RWPE2 (cell line): ENCODE results near the gene ABCA7.

Experiments used
- ATAC-seq: fragments of 200-7000 bp; cut with Tn5 transposase; 3 replicates; pipeline ENCODE4 v1.9.1; 2021; ENCODE audit warnings: low read depth
- DNase-seq: peaks from one replicate; pipeline ENCODE4 v3.0.0-alpha.2; 2020; ENCODE audit warnings: low spot score
- H3K27ac ChIP-seq: fragments of 450-650 bp; 2 replicates; pipeline ENCODE4 v1.5.1; 2017; ENCODE audit warnings: mild to moderate bottlenecking; ENCODE audit not compliant: poor library complexity, severe bottlenecking
- H3K27me3 ChIP-seq: fragments of 250-450 bp; sonication (Bioruptor Pico); 2 replicates; pipeline ENCODE4 v1.5.1; 2021; ENCODE audit warnings: mild to moderate bottlenecking, moderate library complexity; ENCODE audit not compliant: insufficient read depth, poor library complexity, severe bottlenecking
- H3K36me3 ChIP-seq: fragments of 250-450 bp; sonication (Bioruptor Pico); 2 replicates; pipeline ENCODE4 v1.5.1; 2020; ENCODE audit warnings: low read depth, mild to moderate bottlenecking, moderate library complexity
- H3K4me1 ChIP-seq: fragments of 250-450 bp; sonication (Bioruptor Pico); 2 replicates; pipeline ENCODE4 v1.5.1; 2021; ENCODE audit warnings: mild to moderate bottlenecking, moderate library complexity; ENCODE audit not compliant: insufficient read depth, poor library complexity, severe bottlenecking
- H3K4me3 ChIP-seq: fragments of 250-450 bp; sonication (Bioruptor Pico); 2 replicates; pipeline ENCODE4 v1.5.1; 2021; ENCODE audit warnings: mild to moderate bottlenecking, moderate library complexity; ENCODE audit not compliant: severe bottlenecking
- H3K9me3 ChIP-seq: fragments of 250-450 bp; sonication (Bioruptor Pico); 2 replicates; pipeline ENCODE4 v1.5.1; 2021; ENCODE audit warnings: mild to moderate bottlenecking, moderate library complexity; ENCODE audit not compliant: severe bottlenecking
- TF ChIP-seq, protein P1 (sequence below): fragments of 450-650 bp; IDR thresholded peaks from one replicate; pipeline ENCODE4 v1.5.1; 2017; ENCODE audit warnings: mild to moderate bottlenecking, moderate library complexity; ENCODE audit not compliant: poor library complexity, severe bottlenecking

Gene ABCA7

DNA sequence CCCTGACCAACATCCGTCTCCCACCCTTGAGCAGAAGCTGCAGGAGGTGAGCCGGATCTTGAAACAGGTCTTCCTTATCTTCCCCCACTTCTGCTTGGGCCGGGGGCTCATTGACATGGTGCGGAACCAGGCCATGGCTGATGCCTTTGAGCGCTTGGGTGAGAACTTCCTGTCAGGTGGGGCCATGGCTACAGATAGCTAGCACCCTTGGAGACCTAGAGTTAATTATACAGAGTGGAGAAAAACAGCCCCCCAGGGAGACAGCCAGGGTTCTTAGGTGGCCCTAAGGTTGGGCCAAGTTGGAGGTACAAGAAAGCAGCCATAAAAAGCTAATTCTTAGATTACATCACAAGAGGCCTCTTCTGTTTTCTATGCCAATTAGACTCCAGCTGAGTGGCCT is 18.2 kb downstream of the ABCA7 start:
- Histone ChIP-seq H3K27me3 (no peaks in the 10 kb centered on the region), H3K9me3 (no peaks in the 10 kb centered on the region), H3K4me3 (no peak overlapping the region), H3K4me1 (no peaks in the 10 kb centered on the region), H3K27ac (no peak overlapping the region), H3K36me3 (no peaks in the 10 kb centered on the region; the same call in 1 of the 2 replicates)
- DNase-seq (no peak), ATAC-seq (no peak)
- TF ChIP-seq, protein P1, sequence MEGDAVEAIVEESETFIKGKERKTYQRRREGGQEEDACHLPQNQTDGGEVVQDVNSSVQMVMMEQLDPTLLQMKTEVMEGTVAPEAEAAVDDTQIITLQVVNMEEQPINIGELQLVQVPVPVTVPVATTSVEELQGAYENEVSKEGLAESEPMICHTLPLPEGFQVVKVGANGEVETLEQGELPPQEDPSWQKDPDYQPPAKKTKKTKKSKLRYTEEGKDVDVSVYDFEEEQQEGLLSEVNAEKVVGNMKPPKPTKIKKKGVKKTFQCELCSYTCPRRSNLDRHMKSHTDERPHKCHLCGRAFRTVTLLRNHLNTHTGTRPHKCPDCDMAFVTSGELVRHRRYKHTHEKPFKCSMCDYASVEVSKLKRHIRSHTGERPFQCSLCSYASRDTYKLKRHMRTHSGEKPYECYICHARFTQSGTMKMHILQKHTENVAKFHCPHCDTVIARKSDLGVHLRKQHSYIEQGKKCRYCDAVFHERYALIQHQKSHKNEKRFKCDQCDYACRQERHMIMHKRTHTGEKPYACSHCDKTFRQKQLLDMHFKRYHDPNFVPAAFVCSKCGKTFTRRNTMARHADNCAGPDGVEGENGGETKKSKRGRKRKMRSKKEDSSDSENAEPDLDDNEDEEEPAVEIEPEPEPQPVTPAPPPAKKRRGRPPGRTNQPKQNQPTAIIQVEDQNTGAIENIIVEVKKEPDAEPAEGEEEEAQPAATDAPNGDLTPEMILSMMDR, result no peak

DNA sequence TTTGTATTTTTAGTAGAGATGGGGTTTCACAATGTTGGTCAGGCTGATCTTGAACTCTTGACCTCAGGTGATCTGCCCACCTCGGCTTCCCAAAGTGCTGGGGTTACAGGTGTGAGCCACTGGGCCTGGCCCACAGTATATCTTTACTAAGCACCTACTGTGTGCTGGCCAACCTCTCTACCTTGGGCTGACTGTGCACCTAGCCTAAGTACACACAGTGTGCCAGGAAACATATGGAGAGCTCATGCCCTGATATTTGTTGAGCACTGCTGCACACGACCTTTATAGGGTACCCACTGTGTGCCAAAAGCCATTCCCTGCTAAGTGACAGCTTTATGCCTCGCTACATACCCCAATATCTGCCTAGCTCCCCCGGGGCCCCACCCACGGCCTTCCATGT is 20.8 kb downstream of the ABCA7 start:
- H3K9me3 ChIP-seq, result no peaks in the 10 kb centered on the region
- H3K27ac ChIP-seq, result no peak overlapping the region
- ATAC-seq (no peak), DNase-seq (no peak)
- TF ChIP-seq, protein P1, result no peak
- no peak overlapping the region for H3K4me3 ChIP-seq
- H3K27me3 ChIP-seq, result no peaks in the 10 kb centered on the region
- H3K4me1 ChIP-seq, result peaks cover 7% of the 10 kb centered on the region
- H3K36me3 ChIP-seq, result no peaks in the 10 kb centered on the region; the same call in 1 of the 2 replicates

DNA sequence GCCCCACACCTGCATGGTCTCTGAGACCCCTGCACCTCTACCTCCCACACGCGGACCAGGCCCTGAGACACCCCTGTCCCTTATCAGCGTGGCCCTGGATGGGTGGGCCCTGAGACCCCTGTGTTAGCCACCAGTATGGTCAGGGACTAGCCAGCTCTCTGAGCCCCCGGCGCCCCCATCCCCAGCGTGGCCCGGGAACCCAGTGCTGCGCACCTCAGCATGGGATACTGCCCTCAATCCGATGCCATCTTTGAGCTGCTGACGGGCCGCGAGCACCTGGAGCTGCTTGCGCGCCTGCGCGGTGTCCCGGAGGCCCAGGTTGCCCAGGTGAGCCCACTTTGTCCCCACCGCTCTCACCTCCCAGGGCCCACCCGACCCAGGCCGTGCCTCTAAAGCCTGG is 22.1 kb downstream of the ABCA7 start:
- TF ChIP-seq, protein P1, result no peak
- DNase-seq (no peak), ATAC-seq (no peak)
- Histone ChIP-seq H3K4me3 (no peak overlapping the region), H3K9me3 (no peaks in the 10 kb centered on the region), H3K36me3 (no peaks in the 10 kb centered on the region; the same call in 1 of the 2 replicates), H3K27me3 (no peaks in the 10 kb centered on the region), H3K4me1 (peaks cover 17% of the 10 kb centered on the region), H3K27ac (no peak overlapping the region)

DNA sequence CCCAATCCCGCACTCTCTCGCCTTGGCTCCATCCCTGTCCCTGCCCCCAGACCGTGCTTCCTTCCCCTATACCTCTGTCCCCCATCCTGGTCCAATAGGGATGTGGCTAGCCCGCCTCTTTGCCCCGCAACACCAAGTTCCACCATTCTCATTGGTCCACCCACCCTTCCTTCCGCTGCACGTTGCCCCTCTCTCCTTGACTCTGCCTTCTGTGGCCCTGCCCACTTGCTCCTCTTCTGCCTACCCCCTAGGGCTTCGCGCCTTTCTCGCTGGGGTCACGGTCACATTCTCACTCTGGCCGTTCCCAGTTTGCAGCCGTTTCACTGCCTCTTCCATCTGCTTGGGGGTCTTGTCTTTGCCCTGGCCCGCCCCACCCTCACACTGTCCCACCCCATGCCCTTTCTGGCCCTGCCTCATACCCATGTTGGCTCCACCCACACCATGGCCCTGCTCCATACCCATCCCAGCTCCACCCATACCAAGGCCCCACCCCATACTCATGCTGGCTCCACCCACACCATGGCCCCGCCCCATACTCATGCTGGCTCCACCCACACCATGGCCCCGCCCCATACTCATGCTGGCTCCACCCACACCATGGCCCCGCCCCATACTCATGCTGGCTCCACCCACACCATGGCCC is 22.6 kb downstream of the ABCA7 start:
- peaks cover 17% of the 10 kb centered on the region for H3K4me1 ChIP-seq
- no peaks in the 10 kb centered on the region for H3K27me3 ChIP-seq
- no peaks in the 10 kb centered on the region for H3K9me3 ChIP-seq
- no peaks in the 10 kb centered on the region; the same call in 1 of the 2 replicates for H3K36me3 ChIP-seq
- DNase-seq, result no peak
- TF ChIP-seq, protein P1, result no peak
- H3K27ac ChIP-seq, result no peak overlapping the region
- no peak for ATAC-seq
- H3K4me3 ChIP-seq, result no peak overlapping the region
